Tibial nerve (tissue), 4 donors: ENCODE measurements around the gene INSM1.

Source experiments
- EP300 ChIP-seq, 2 donors: sonication (generic); formaldehyde crosslinking; IDR thresholded peaks; one replicate each; pipeline ENCODE4 v1.6.1; 2017; ENCODE audit warnings: antibody characterized with exemption in 2 of 2, mild to moderate bottlenecking in 1 of 2
- TF ChIP-seq, protein P1 (sequence below), 5 experiments: fragments of 200-600 bp in 3 of 5; fragments of 450-650 bp in 2 of 5; sonication (generic) in 3 of 5; IDR thresholded peaks; one replicate each; pipeline ENCODE4 v1.5.1; 2016 to 2019; ENCODE audit warnings: antibody characterized with exemption in 5 of 5, mild to moderate bottlenecking in 3 of 5, moderate library complexity in 2 of 5

DNA sequence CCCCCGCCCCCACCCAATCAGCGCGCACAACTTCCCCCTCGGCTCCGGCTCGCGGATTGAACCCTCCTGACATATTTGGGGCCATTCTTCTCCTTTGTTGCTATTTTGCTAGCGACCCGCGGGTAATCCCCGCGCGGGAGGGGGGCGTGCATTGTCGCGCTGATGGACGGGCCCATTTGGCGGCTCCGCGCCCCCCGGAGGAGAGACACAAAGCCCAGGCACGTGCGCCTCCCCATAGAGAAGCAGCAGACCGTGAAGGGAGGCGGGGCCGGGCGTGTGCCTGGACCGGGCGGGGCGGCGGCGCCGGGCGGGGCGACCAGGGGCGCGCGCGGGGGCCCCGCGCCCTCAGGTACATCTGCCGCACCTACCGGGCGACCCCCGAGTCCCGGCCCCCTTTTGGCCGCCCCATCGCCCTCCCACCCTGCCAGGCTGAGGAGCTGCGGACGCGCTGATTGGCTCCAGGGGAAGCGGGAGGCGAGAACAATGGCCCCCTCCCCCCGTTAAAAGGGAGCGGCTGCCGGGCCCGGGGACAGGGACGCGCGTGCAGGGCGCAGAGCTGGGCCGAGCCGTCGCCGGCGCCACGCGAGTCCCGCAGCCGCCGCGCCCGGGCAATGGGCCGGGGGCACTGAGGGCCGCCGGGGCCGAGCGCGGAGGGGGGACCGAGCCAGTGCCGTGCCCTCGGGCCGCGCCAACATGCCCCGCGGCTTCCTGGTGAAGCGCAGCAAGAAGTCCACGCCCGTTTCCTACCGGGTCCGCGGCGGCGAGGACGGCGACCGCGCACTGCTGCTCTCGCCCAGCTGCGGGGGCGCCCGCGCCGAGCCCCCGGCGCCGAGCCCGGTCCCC lies at the start of gene INSM1:
- TF ChIP-seq, protein P1, sequence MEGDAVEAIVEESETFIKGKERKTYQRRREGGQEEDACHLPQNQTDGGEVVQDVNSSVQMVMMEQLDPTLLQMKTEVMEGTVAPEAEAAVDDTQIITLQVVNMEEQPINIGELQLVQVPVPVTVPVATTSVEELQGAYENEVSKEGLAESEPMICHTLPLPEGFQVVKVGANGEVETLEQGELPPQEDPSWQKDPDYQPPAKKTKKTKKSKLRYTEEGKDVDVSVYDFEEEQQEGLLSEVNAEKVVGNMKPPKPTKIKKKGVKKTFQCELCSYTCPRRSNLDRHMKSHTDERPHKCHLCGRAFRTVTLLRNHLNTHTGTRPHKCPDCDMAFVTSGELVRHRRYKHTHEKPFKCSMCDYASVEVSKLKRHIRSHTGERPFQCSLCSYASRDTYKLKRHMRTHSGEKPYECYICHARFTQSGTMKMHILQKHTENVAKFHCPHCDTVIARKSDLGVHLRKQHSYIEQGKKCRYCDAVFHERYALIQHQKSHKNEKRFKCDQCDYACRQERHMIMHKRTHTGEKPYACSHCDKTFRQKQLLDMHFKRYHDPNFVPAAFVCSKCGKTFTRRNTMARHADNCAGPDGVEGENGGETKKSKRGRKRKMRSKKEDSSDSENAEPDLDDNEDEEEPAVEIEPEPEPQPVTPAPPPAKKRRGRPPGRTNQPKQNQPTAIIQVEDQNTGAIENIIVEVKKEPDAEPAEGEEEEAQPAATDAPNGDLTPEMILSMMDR (IDR thresholded peaks at IDR 0.05) = no peak
- TF ChIP-seq EP300 (IDR thresholded peaks at IDR 0.05) = no peak
